ENCODE results near the gene UXT. TPM values are rescaled to one million over a fixed set of nuclear protein-coding genes. Genes with fewer than 3 reads are reported as not detected.

The UXT gene
- total and polyA plus RNA-seq, 2 of the 4 experiments (the other 2 are of a cell fraction) = 106 to 164 TPM

DNA sequence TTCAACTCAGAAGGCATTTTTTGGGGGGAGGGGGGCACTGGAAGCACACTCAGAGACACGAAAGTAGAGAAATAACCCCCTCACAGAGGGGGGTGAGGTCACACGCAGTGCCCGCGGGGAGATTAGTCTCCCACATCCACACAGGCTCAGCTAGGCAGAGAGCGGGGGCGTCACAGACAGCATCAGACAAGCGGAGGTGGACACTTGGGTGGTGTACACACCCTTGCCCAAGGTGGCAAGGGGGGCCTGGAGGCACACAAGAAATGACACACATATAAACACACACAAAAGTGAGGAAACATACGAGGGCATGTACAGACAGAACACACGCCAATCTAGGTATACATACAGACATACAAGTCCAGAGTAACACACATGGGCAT, 38.7 kb downstream of the UXT start:
- no peak overlapping the region for H3K18ac ChIP-seq (ENCODE audit: low read depth, low read length)
- no peak overlapping the region for H2AK5ac ChIP-seq (ENCODE audit: low read depth, low read length)
- no peak overlapping the region for H3K9ac ChIP-seq (ENCODE audit: low read depth, low read length)
- no peak overlapping the region for H3K27ac ChIP-seq (ENCODE audit: insufficient read depth, low read length)
- ChIA-PET CTCF (interaction anchor here (0.8 kb wide), 1 partner anchor 81 kb away, joined by 3 read pairs; no protein-coding TSS in a partner anchor), POLR2A (ENCODE audit: unreplicated experiment) (no interaction called here)
- H4K91ac ChIP-seq (ENCODE audit: insufficient read depth, low read depth, low read length) = no peak overlapping the region
- no TSS peak for BruUV-seq (replicated peaks)
- no peak overlapping the region for H3K4me3 ChIP-seq (ENCODE audit: insufficient read depth, low read depth, low read length)
- H2AK9ac ChIP-seq (replicated peaks; ENCODE audit: low read depth, low read length, poor library complexity) = no peak overlapping the region
- H3K9me1 ChIP-seq (ENCODE audit: insufficient read depth, low read length) = no peaks in the 10 kb centered on the region
- no peaks in the 10 kb centered on the region for H3K4me1 ChIP-seq (ENCODE audit: control insufficient read depth, insufficient read depth, low read length)
- H2BK20ac ChIP-seq (ENCODE audit: low read depth, low read length) = no peak overlapping the region
- no peak for TF ChIP-seq BHLHE40 (IDR thresholded peaks at IDR 0.05; ENCODE audit: low read depth, low read length)
- no peak for TF ChIP-seq CHD1 (IDR thresholded peaks at IDR 0.05; ENCODE audit: low read depth, low read length)
- TF ChIP-seq MAFK (IDR thresholded peaks at IDR 0.05; ENCODE audit: low read depth, low read length) = no peak
- TF ChIP-seq SMC3 (IDR thresholded peaks at IDR 0.05; ENCODE audit: low read depth, low read length) = no peak
- TF ChIP-seq POLR2A (IDR thresholded peaks at IDR 0.05; ENCODE audit: low read depth, low read length) = no peak
- TF ChIP-seq MAZ (IDR thresholded peaks at IDR 0.05; ENCODE audit: borderline replicate concordance, low read depth, low read length) = no peak
- no peak for TF ChIP-seq NFE2L2 (IDR thresholded peaks at IDR 0.05; ENCODE audit: low read depth, low read length)
- TF ChIP-seq RAD21 (IDR thresholded peaks at IDR 0.05; ENCODE audit: low read length) = no peak
- TF ChIP-seq, protein P1, sequence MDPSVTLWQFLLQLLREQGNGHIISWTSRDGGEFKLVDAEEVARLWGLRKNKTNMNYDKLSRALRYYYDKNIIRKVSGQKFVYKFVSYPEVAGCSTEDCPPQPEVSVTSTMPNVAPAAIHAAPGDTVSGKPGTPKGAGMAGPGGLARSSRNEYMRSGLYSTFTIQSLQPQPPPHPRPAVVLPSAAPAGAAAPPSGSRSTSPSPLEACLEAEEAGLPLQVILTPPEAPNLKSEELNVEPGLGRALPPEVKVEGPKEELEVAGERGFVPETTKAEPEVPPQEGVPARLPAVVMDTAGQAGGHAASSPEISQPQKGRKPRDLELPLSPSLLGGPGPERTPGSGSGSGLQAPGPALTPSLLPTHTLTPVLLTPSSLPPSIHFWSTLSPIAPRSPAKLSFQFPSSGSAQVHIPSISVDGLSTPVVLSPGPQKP (IDR thresholded peaks at IDR 0.05; ENCODE audit: borderline replicate concordance, low read depth, low read length) = no peak
- TF ChIP-seq, protein P2, sequence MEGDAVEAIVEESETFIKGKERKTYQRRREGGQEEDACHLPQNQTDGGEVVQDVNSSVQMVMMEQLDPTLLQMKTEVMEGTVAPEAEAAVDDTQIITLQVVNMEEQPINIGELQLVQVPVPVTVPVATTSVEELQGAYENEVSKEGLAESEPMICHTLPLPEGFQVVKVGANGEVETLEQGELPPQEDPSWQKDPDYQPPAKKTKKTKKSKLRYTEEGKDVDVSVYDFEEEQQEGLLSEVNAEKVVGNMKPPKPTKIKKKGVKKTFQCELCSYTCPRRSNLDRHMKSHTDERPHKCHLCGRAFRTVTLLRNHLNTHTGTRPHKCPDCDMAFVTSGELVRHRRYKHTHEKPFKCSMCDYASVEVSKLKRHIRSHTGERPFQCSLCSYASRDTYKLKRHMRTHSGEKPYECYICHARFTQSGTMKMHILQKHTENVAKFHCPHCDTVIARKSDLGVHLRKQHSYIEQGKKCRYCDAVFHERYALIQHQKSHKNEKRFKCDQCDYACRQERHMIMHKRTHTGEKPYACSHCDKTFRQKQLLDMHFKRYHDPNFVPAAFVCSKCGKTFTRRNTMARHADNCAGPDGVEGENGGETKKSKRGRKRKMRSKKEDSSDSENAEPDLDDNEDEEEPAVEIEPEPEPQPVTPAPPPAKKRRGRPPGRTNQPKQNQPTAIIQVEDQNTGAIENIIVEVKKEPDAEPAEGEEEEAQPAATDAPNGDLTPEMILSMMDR (conservative IDR thresholded peaks at IDR 0.05; ENCODE audit: low read depth, low read length) = no peak
- no peak for TF ChIP-seq CEBPB (IDR thresholded peaks at IDR 0.05; ENCODE audit: low read depth, low read length)
- TF ChIP-seq RCOR1 (IDR thresholded peaks at IDR 0.05; ENCODE audit: insufficient replicate concordance, low read length) = no peak
- TF ChIP-seq FOS (IDR thresholded peaks at IDR 0.05; ENCODE audit: low read depth, low read length) = no peak
- TF ChIP-seq, protein P3, sequence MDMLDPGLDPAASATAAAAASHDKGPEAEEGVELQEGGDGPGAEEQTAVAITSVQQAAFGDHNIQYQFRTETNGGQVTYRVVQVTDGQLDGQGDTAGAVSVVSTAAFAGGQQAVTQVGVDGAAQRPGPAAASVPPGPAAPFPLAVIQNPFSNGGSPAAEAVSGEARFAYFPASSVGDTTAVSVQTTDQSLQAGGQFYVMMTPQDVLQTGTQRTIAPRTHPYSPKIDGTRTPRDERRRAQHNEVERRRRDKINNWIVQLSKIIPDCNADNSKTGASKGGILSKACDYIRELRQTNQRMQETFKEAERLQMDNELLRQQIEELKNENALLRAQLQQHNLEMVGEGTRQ (IDR thresholded peaks at IDR 0.05; ENCODE audit: low read depth, low read length) = no peak
- no peak for TF ChIP-seq MXI1 (IDR thresholded peaks at IDR 0.05; ENCODE audit: borderline replicate concordance, low read depth, low read length)
- no peak overlapping the region for H2BK120ac ChIP-seq (ENCODE audit: low read depth, low read length)
- H3K79me1 ChIP-seq (ENCODE audit: low read depth in 1 of 2, low read length in 2 of 2) = no peaks in the 10 kb centered on the region
- H4K5ac ChIP-seq (ENCODE audit: low read depth, low read length) = no peak overlapping the region
- H3K4ac ChIP-seq (ENCODE audit: low read depth, low read length) = no peak overlapping the region
- dilution Hi-C loops (cut with HindIII; ENCODE audit: low sequenced_read_pairs, unreplicated experiment) (no loop called here), in situ Hi-C loops (cut with MboI; ENCODE audit: low sequenced_read_pairs) (no loop called here), intact Hi-C loops (cut with micrococcal nuclease) (no loop called here)
- ATAC-seq (ENCODE audit: low read depth) = no peak
- no peak overlapping the region for H4K8ac ChIP-seq (ENCODE audit: low read depth in 2 of 2, low read length in 2 of 2)
- peaks cover 7% of the 10 kb centered on the region; the same call in 1 of the 2 replicates for H3K27me3 ChIP-seq (ENCODE audit: control insufficient read depth, insufficient read depth, low read length)
- H2BK5ac ChIP-seq (ENCODE audit: low read depth, low read length, poor library complexity, severe bottlenecking) = no peak overlapping the region
- H3K9me3 ChIP-seq (ENCODE audit: control insufficient read depth, insufficient read depth, low read length) = no peaks in the 10 kb centered on the region
- no CpG with 5 or more reads among the region's 9 CpGs for WGBS, 2 experiments (ENCODE audit: extremely low coverage in 2 of 2, insufficient read length in 1 of 2)
- H2AFZ ChIP-seq (replicated peaks; ENCODE audit: low read length, poor library complexity) = no peak overlapping the region
- no peak overlapping the region for H3K14ac ChIP-seq (replicated peaks; ENCODE audit: low read depth, low read length)
- H4K20me1 ChIP-seq (ENCODE audit: insufficient read depth, low read length) = no peaks in the 10 kb centered on the region
- no peak overlapping the region for H3K4me2 ChIP-seq (ENCODE audit: low read depth, low read length)
- no peak overlapping the region for H3K56ac ChIP-seq (ENCODE audit: extremely low read depth, insufficient read depth, low read length)
- H3K36me3 ChIP-seq (ENCODE audit: control insufficient read depth, insufficient read depth, low read length) = no peaks in the 10 kb centered on the region
- DNase-seq = no peak
- H2BK15ac ChIP-seq (ENCODE audit: low read depth, low read length) = no peak overlapping the region
- H3K23ac ChIP-seq (ENCODE audit: low read depth, low read length) = no peak overlapping the region

Measured in IMR-90 (cell line).